Measurements from ENCODE around the gene CPSF3.

The CPSF3 gene

GRCh38 chr2:9405636-9406035, 17.8 kb upstream of the CPSF3 start:
- Histone ChIP-seq H3K79me2 (ENCODE audit: insufficient read depth, low read length) (no peaks in the 10 kb centered on the region), H3K9me2 (replicated peaks; ENCODE audit: insufficient read depth, low read length) (no peaks in the 10 kb centered on the region), H3K9ac (ENCODE audit: low read length) (no peak overlapping the region), H3K4me3 (ENCODE audit: insufficient read depth, low read length, poor library complexity, severe bottlenecking) (no peak overlapping the region), H3K27me3 (ENCODE audit: low read length) (no peaks in the 10 kb centered on the region), H3K27ac (ENCODE audit: low read depth, low read length) (no peak overlapping the region), H2AFZ (ENCODE audit: low read depth, low read length, severe bottlenecking) (no peak overlapping the region), H4K20me1 (ENCODE audit: low read depth, low read length) (no peaks in the 10 kb centered on the region), H3K4me2 (ENCODE audit: low read depth, low read length, poor library complexity, severe bottlenecking) (no peak overlapping the region), H3F3A (ENCODE audit: insufficient read depth) (no peaks in the 10 kb centered on the region), H3K9me3 (ENCODE audit: insufficient read depth, low read length) (no peaks in the 10 kb centered on the region), H3K36me3 (ENCODE audit: low read length) (no peaks in the 10 kb centered on the region; the same call in 1 of the 2 replicates)
- no peak for TF ChIP-seq EZH2phosphoT487 (conservative IDR thresholded peaks at IDR 0.05; ENCODE audit: low read length)
- TF ChIP-seq CTCF (IDR thresholded peaks at IDR 0.05; ENCODE audit: insufficient read depth, low read length, poor library complexity, severe bottlenecking): no peak

DNA sequence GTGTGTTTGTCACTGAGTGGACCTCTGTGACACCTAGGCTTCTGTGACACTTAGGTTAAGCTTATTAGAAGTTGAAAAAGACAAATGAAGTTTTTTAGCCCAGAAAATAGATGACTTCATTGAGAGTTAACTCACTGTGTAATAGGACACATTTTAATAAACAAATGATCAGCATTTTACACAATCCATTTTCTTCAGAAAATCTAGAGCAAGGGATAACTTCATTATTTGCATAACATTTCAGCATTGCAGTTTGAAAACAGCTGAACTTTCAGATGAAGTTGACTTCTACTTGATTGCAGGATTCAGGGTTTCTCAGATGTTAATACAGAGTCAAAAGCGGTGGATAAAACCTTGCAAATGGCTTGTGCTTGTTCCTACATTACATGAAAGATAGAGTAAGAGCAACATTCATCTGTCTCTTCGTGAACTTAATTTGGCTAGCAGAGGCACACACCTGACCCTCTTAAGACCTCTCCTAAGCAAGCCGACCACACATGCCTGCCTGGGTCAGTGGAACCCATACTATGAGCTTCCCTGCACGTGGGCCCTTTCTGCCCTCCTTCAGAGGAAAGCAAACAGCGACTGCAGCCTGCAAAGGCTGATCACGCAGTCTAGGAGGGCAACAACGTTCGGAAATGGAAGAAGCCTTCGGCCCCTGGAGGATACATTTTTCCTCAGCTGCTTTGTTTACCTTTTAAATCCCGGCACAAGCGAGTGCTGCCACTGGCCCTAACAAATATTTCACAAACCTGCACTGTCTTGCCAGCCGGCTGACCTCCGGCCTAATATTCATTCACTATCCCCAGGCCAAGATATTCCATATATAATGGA, 16.7 kb upstream of the CPSF3 start:
- Histone ChIP-seq H3K9me3 (ENCODE audit: insufficient read depth, low read length) (no peaks in the 10 kb centered on the region), H3K9me2 (replicated peaks; ENCODE audit: insufficient read depth, low read length) (no peaks in the 10 kb centered on the region), H3K4me3 (ENCODE audit: insufficient read depth, low read length, poor library complexity, severe bottlenecking) (no peak overlapping the region), H2AFZ (ENCODE audit: low read depth, low read length, severe bottlenecking) (no peak overlapping the region), H3K36me3 (ENCODE audit: low read length) (peaks cover 5% of the 10 kb centered on the region; the same call in 1 of the 2 replicates), H4K20me1 (ENCODE audit: low read depth, low read length) (no peaks in the 10 kb centered on the region), H3K79me2 (ENCODE audit: insufficient read depth, low read length) (no peaks in the 10 kb centered on the region), H3K27me3 (ENCODE audit: low read length) (no peaks in the 10 kb centered on the region), H3K9ac (ENCODE audit: low read length) (no peak overlapping the region), H3K4me2 (ENCODE audit: low read depth, low read length, poor library complexity, severe bottlenecking) (no peak overlapping the region), H3K27ac (ENCODE audit: low read depth, low read length) (no peak overlapping the region), H3F3A (ENCODE audit: insufficient read depth) (no peaks in the 10 kb centered on the region)
- no peak for TF ChIP-seq CTCF (IDR thresholded peaks at IDR 0.05; ENCODE audit: insufficient read depth, low read length, poor library complexity, severe bottlenecking)
- TF ChIP-seq EZH2phosphoT487 (conservative IDR thresholded peaks at IDR 0.05; ENCODE audit: low read length): no peak

DNA sequence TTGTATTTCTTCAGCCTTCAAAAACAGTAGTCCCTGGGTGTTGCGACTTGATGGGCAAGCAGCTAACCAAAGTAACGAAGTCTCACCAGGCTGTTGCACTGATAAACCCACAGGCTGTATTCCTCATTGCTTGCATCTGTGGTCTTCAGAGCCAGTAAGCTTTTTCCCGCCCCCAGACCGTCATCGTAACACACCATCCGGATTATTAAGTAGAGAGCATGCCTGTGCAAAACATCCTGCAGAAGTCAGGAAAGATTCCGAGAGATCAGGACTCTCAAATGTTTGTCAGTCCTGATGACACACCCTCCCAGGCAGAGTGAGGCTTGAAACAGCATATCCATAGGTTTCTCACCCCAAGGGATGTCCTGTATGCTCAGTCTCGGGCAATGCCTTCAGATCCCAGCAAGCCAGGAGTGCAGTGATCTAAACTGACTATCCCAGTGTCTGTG, 16.1 kb upstream of the CPSF3 start:
- Histone ChIP-seq H3F3A (ENCODE audit: insufficient read depth) (no peaks in the 10 kb centered on the region), H3K27me3 (ENCODE audit: low read length) (no peaks in the 10 kb centered on the region), H3K79me2 (ENCODE audit: insufficient read depth, low read length) (no peaks in the 10 kb centered on the region), H3K27ac (ENCODE audit: low read depth, low read length) (no peak overlapping the region), H4K20me1 (ENCODE audit: low read depth, low read length) (no peaks in the 10 kb centered on the region), H3K36me3 (ENCODE audit: low read length) (peaks cover 5% of the 10 kb centered on the region; the same call in 1 of the 2 replicates), H3K4me2 (ENCODE audit: low read depth, low read length, poor library complexity, severe bottlenecking) (no peak overlapping the region), H3K9me2 (replicated peaks; ENCODE audit: insufficient read depth, low read length) (no peaks in the 10 kb centered on the region), H3K4me3 (ENCODE audit: insufficient read depth, low read length, poor library complexity, severe bottlenecking) (no peak overlapping the region), H3K9ac (ENCODE audit: low read length) (no peak overlapping the region), H3K9me3 (ENCODE audit: insufficient read depth, low read length) (no peaks in the 10 kb centered on the region), H2AFZ (ENCODE audit: low read depth, low read length, severe bottlenecking) (no peak overlapping the region)
- no peak for TF ChIP-seq EZH2phosphoT487 (conservative IDR thresholded peaks at IDR 0.05; ENCODE audit: low read length)

DNA sequence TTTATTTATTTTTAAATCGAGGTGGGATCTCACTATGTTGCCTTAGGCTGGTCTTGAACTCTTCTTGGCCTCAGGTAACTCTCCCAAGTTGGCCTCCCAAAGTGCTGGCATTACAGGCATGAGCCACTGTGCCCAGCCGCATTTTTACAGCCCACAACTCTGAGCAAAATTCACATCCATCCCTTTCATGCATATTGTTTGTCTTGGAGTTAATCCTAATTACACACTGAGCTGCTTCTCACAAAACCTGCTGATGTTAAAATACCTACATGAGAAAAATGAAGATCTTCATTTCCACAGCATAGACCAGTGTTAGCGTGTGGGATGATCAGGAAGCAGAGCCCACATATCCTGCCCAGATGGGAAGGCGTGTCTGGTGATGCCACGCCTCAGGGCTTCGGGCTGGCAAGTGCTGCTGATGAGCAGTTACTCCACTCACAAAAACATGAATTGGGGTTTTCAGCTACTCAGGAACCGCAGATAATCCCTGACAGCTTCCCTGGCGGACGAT, 14.8 kb upstream of the CPSF3 start:
- Histone ChIP-seq H3K9me2 (replicated peaks; ENCODE audit: insufficient read depth, low read length) (no peaks in the 10 kb centered on the region), H2AFZ (ENCODE audit: low read depth, low read length, severe bottlenecking) (no peak overlapping the region), H3K4me3 (ENCODE audit: insufficient read depth, low read length, poor library complexity, severe bottlenecking) (no peak overlapping the region), H3K36me3 (ENCODE audit: low read length) (peaks cover 6% of the 10 kb centered on the region; the same call in 1 of the 2 replicates), H3F3A (ENCODE audit: insufficient read depth) (no peaks in the 10 kb centered on the region), H3K27ac (ENCODE audit: low read depth, low read length) (no peak overlapping the region), H3K9ac (ENCODE audit: low read length) (no peak overlapping the region), H3K9me3 (ENCODE audit: insufficient read depth, low read length) (no peaks in the 10 kb centered on the region), H3K4me2 (ENCODE audit: low read depth, low read length, poor library complexity, severe bottlenecking) (no peak overlapping the region), H3K27me3 (ENCODE audit: low read length) (no peaks in the 10 kb centered on the region), H4K20me1 (ENCODE audit: low read depth, low read length) (no peaks in the 10 kb centered on the region), H3K79me2 (ENCODE audit: insufficient read depth, low read length) (no peaks in the 10 kb centered on the region)
- no peak for TF ChIP-seq EZH2phosphoT487 (conservative IDR thresholded peaks at IDR 0.05; ENCODE audit: low read length)
- TF ChIP-seq CTCF (IDR thresholded peaks at IDR 0.05; ENCODE audit: insufficient read depth, low read length, poor library complexity, severe bottlenecking): no peak
